Neural progenitor cell (in vitro differentiated cells): ENCODE data around the gene PRR16. TPM values are rescaled to one million over a fixed set of nuclear protein-coding genes. Genes with fewer than 3 reads are reported as not detected.
A peak's percentile ranks its signal among the peaks of the same experiment; 100 is the strongest.

ENCODE experiments used
- DNase-seq: peaks from one replicate; pipeline ENCODE4 v3.0.0-alpha.2; 2016; ENCODE audit warnings: low spot score
- H2AFZ ChIP-seq: fragments of 200-600 bp; sonication (generic); replicated peaks from 2 replicates; pipeline ENCODE4 v1.6.1; 2016; ENCODE audit warnings: antibody characterized with exemption
- H3F3A ChIP-seq: fragments of 200-600 bp; sonication (generic); 2 replicates; pipeline ENCODE4 v1.6.1; 2016; ENCODE audit warnings: antibody characterized with exemption, low read depth
- H3K27ac ChIP-seq: fragments of 200-600 bp; sonication (generic); 2 replicates; pipeline ENCODE4 v1.5.1; 2016; ENCODE audit warnings: mild to moderate bottlenecking
- H3K27me3 ChIP-seq: fragments of 200-600 bp; sonication (generic); 2 replicates; pipeline ENCODE4 v1.6.1; 2016; ENCODE audit warnings: mild to moderate bottlenecking, moderate library complexity
- H3K36me3 ChIP-seq: fragments of 200-600 bp; sonication (generic); 2 replicates; pipeline ENCODE4 v1.5.1; 2016
- H3K4me1 ChIP-seq: fragments of 200-600 bp; sonication (generic); 2 replicates; pipeline ENCODE4 v1.6.1; 2016; ENCODE audit warnings: mixed run types
- H3K4me2 ChIP-seq: fragments of 200-600 bp; sonication (generic); 2 replicates; pipeline ENCODE4 v1.6.1; 2016
- H3K4me3 ChIP-seq: fragments of 200-600 bp; sonication (generic); 2 replicates; pipeline ENCODE4 v1.5.1; 2016
- H3K79me2 ChIP-seq: fragments of 200-600 bp; sonication (generic); 2 replicates; pipeline ENCODE4 v1.6.1; 2016; ENCODE audit warnings: low read depth
- H3K9ac ChIP-seq: fragments of 200-600 bp; sonication (generic); 2 replicates; pipeline ENCODE4 v1.6.1; 2016
- H3K9me3 ChIP-seq: fragments of 200-600 bp; sonication (generic); 2 replicates; pipeline ENCODE4 v1.5.1; 2016; ENCODE audit warnings: low read depth
- H4K20me1 ChIP-seq: fragments of 200-600 bp; sonication (generic); 2 replicates; pipeline ENCODE4 v1.6.1; 2016; ENCODE audit warnings: low read depth
- H3K27ac Mint-ChIP-seq: 3 replicates; pipeline ENCODE4 v1.8.0; 2021; ENCODE audit warnings: mixed read lengths
- H3K27me3 Mint-ChIP-seq: 2 replicates; pipeline ENCODE4 v1.8.0; 2022; ENCODE audit warnings: low read depth, mild to moderate bottlenecking, inconsistent platforms, moderate library complexity, mixed read lengths; ENCODE audit not compliant: insufficient read depth
- H3K36me3 Mint-ChIP-seq: 3 replicates; pipeline ENCODE4 v1.8.0; 2021; ENCODE audit warnings: mixed read lengths
- H3K4me1 Mint-ChIP-seq: 3 replicates; pipeline ENCODE4 v1.8.0; 2021; ENCODE audit warnings: mixed read lengths
- H3K4me3 Mint-ChIP-seq: 3 replicates; pipeline ENCODE4 v1.8.0; 2021; ENCODE audit warnings: mild to moderate bottlenecking, moderate library complexity, mixed read lengths
- H3K9me3 Mint-ChIP-seq: 3 replicates; pipeline ENCODE4 v1.8.0; 2020; ENCODE audit warnings: mixed read lengths
- CTCF ChIP-seq: fragments of 200-600 bp; sonication (generic); IDR thresholded peaks from 2 replicates; pipeline ENCODE4 v1.5.1; 2017; ENCODE audit warnings: antibody characterized with exemption, mild to moderate bottlenecking
- EZH2 ChIP-seq: fragments of 200-600 bp; sonication (generic); IDR thresholded peaks from 2 replicates; pipeline ENCODE4 v1.6.1; 2017; ENCODE audit warnings: antibody characterized with exemption, mild to moderate bottlenecking, moderate library complexity
- EZH2phosphoT487 ChIP-seq: fragments of 200-600 bp; sonication (generic); IDR thresholded peaks from 2 replicates; pipeline ENCODE4 v1.6.1; 2017; ENCODE audit warnings: antibody characterized with exemption
- total RNA-seq: library from RNA; depleted of rRNA; stranded (reverse); fragments of >200 nt; gene quantifications from 2 replicates; pipeline ENCODE4 v1.2.3, GENCODE V29; 2015; ENCODE audit warnings: low replicate concordance

PRR16 gene
- total RNA-seq, 1 donor from 2014 or later = not detected

GRCh38 chr5:120568711-120569110 is 104.6 kb downstream of the PRR16 start:
- H3K4me3 ChIP-seq = no peak overlapping the region
- no peaks in the 10 kb centered on the region for H4K20me1 ChIP-seq
- H3K79me2 ChIP-seq = no peaks in the 10 kb centered on the region
- H3K27me3 ChIP-seq = no peaks in the 10 kb centered on the region
- no peak overlapping the region for H2AFZ ChIP-seq
- H3K36me3 ChIP-seq = no peaks in the 10 kb centered on the region
- H3K4me1 ChIP-seq = no peaks in the 10 kb centered on the region
- no peaks in the 10 kb centered on the region for H3F3A ChIP-seq
- H3K27ac Mint-ChIP-seq = no peak overlapping the region
- no peak overlapping the region for H3K4me3 Mint-ChIP-seq
- DNase-seq = no peak
- H3K4me2 ChIP-seq = no peak overlapping the region
- TF ChIP-seq EZH2phosphoT487 (no peak), CTCF (no peak), EZH2 (no peak)
- no peaks in the 10 kb centered on the region for H3K36me3 Mint-ChIP-seq
- H3K9me3 ChIP-seq = no peaks in the 10 kb centered on the region
- H3K27me3 Mint-ChIP-seq = no peaks in the 10 kb centered on the region
- H3K9ac ChIP-seq = no peak overlapping the region
- no peaks in the 10 kb centered on the region for H3K4me1 Mint-ChIP-seq
- H3K9me3 Mint-ChIP-seq = no peaks in the 10 kb centered on the region
- H3K27ac ChIP-seq = no peak overlapping the region

GRCh38 chr5:120576588-120576987 is 112.5 kb downstream of the PRR16 start:
- Histone ChIP-seq H3K4me3 (no peak overlapping the region), H2AFZ (no peak overlapping the region), H4K20me1 (no peaks in the 10 kb centered on the region), H3K4me2 (no peak overlapping the region), H3K27me3 (no peaks in the 10 kb centered on the region), H3K4me1 (no peaks in the 10 kb centered on the region), H3K9me3 (no peaks in the 10 kb centered on the region), H3K36me3 (no peaks in the 10 kb centered on the region), H3F3A (no peaks in the 10 kb centered on the region), H3K9ac (no peak overlapping the region), H3K79me2 (no peaks in the 10 kb centered on the region), H3K27ac (no peak overlapping the region)
- Mint-ChIP-seq H3K27ac (no peak overlapping the region), H3K4me3 (no peak overlapping the region), H3K27me3 (no peaks in the 10 kb centered on the region), H3K4me1 (no peaks in the 10 kb centered on the region), H3K9me3 (no peaks in the 10 kb centered on the region), H3K36me3 (no peaks in the 10 kb centered on the region)
- peak; percentile 8 for DNase-seq
- TF ChIP-seq CTCF (no peak), EZH2phosphoT487 (no peak), EZH2 (no peak)

- Histone ChIP-seq H3K79me2 (no peaks in the 10 kb centered on the region), H3K4me2 (no peak overlapping the region), H3K27me3 (no peaks in the 10 kb centered on the region), H3K9ac (no peak overlapping the region), H3K36me3 (no peaks in the 10 kb centered on the region), H3K4me1 (no peaks in the 10 kb centered on the region), H3F3A (no peaks in the 10 kb centered on the region), H4K20me1 (no peaks in the 10 kb centered on the region), H2AFZ (no peak overlapping the region), H3K4me3 (no peak overlapping the region), H3K9me3 (no peaks in the 10 kb centered on the region), H3K27ac (no peak overlapping the region)
- no peak for DNase-seq
- Mint-ChIP-seq H3K4me3 (no peak overlapping the region), H3K9me3 (no peaks in the 10 kb centered on the region), H3K4me1 (no peaks in the 10 kb centered on the region), H3K27me3 (no peaks in the 10 kb centered on the region), H3K36me3 (no peaks in the 10 kb centered on the region), H3K27ac (no peak overlapping the region)
- no peak for TF ChIP-seq EZH2
- no peak for TF ChIP-seq EZH2phosphoT487
- TF ChIP-seq CTCF = no peak
Observed at GRCh38 chr5:120582635-120583034, 118.5 kb downstream of the PRR16 start.

- peak overlapping the region; percentile 10 for H2AFZ ChIP-seq
- Mint-ChIP-seq H3K4me1 (no peaks in the 10 kb centered on the region), H3K9me3 (no peaks in the 10 kb centered on the region), H3K36me3 (no peaks in the 10 kb centered on the region), H3K27me3 (no peaks in the 10 kb centered on the region), H3K27ac (no peak overlapping the region), H3K4me3 (no peak overlapping the region)
- no peaks in the 10 kb centered on the region for H3K9me3 ChIP-seq
- H3K4me3 ChIP-seq = no peak overlapping the region
- TF ChIP-seq EZH2phosphoT487 = no peak
- TF ChIP-seq EZH2 = no peak
- TF ChIP-seq CTCF = no peak
- no peak overlapping the region for H3K27ac ChIP-seq
- no peaks in the 10 kb centered on the region for H4K20me1 ChIP-seq
- no peak overlapping the region for H3K4me2 ChIP-seq
- H3F3A ChIP-seq = no peaks in the 10 kb centered on the region
- H3K27me3 ChIP-seq = no peaks in the 10 kb centered on the region
- H3K9ac ChIP-seq = no peak overlapping the region
- DNase-seq = no peak
- H3K4me1 ChIP-seq = no peaks in the 10 kb centered on the region
- no peaks in the 10 kb centered on the region for H3K79me2 ChIP-seq
- no peaks in the 10 kb centered on the region for H3K36me3 ChIP-seq
Observed at GRCh38 chr5:120586646-120587045, 122.5 kb downstream of the PRR16 start.
